Neutrophil (primary cell): Measurements from ENCODE around the gene ZNF121.
"Not testable (repeated sequence)": the region's sequence is repeated elsewhere in the genome, so short reads cannot be mapped to it uniquely, and the experiment has no call there.

Experiments
- H3K27ac ChIP-seq: fragments of 200-600 bp; sonication (generic); 2 replicates; pipeline ENCODE4 v1.5.1; 2016; ENCODE audit warnings: mild to moderate bottlenecking, moderate library complexity
- H3K27me3 ChIP-seq: fragments of 200-600 bp; sonication (generic); 2 replicates; pipeline ENCODE4 v1.6.0; 2016; ENCODE audit warnings: mild to moderate bottlenecking
- H3K36me3 ChIP-seq: fragments of 200-600 bp; sonication (generic); 2 replicates; pipeline ENCODE4 v1.5.1; 2017
- H3K4me1 ChIP-seq, 2 experiments: fragments of 200-600 bp in 1 of 2; sonication (generic) in 1 of 2; 1 replicate in 1 of 2; 2 replicates in 1 of 2; pipeline versions ENCODE4 v1.5.1 to v1.6.1; 2013 to 2016; ENCODE audit warnings: low read depth in 1 of 2, low read length in 1 of 2, mild to moderate bottlenecking in 1 of 2, moderate library complexity in 1 of 2; ENCODE audit not compliant: control insufficient read depth in 1 of 2, insufficient read depth in 1 of 2
- H3K4me3 ChIP-seq, 2 experiments: fragments of 200-600 bp in 1 of 2; sonication (generic) in 1 of 2; 1 replicate in 1 of 2; 2 replicates in 1 of 2; pipeline ENCODE4 v1.5.1; 2013 to 2016; ENCODE audit warnings: low read depth in 1 of 2, low read length in 1 of 2, mild to moderate bottlenecking in 1 of 2, moderate library complexity in 1 of 2
- H3K9me3 ChIP-seq: fragments of 200-600 bp; sonication (generic); 2 replicates; pipeline ENCODE4 v1.5.1; 2016
- CTCF ChIP-seq: fragments of 200-600 bp; sonication (generic); IDR thresholded peaks from 2 replicates; pipeline ENCODE4 v1.5.1; 2016; ENCODE audit warnings: antibody characterized with exemption

Gene ZNF121

GRCh38 chr19:9547870-9548269, 36.4 kb downstream of the ZNF121 start:
- no peaks in the 10 kb centered on the region for H3K36me3 ChIP-seq
- TF ChIP-seq CTCF = no peak
- H3K9me3 ChIP-seq = peaks cover 17% of the 10 kb centered on the region
- no peaks in the 10 kb centered on the region for H3K27me3 ChIP-seq
- no peak overlapping the region for H3K27ac ChIP-seq
- no peaks in the 10 kb centered on the region for H3K4me1 ChIP-seq
- H3K4me3 ChIP-seq = no peak overlapping the region

- H3K36me3 ChIP-seq, H3K4me1 ChIP-seq, H3K9me3 ChIP-seq, H3K27me3 ChIP-seq, H3K4me3 ChIP-seq, H3K27ac ChIP-seq: not testable (repeated sequence)
Measured at GRCh38 chr19:9541281-9541680, 43.0 kb downstream of the ZNF121 start.

GRCh38 chr19:9539921-9540320, 44.4 kb downstream of the ZNF121 start:
- not testable (repeated sequence) for H3K4me3 ChIP-seq, H3K9me3 ChIP-seq, H3K27ac ChIP-seq, H3K27me3 ChIP-seq, H3K4me1 ChIP-seq
- peaks cover 13% of the 10 kb centered on the region for H3K36me3 ChIP-seq

GRCh38 chr19:9539201-9539600, 45.1 kb downstream of the ZNF121 start:
- H3K27me3 ChIP-seq, H3K4me1 ChIP-seq, H3K9me3 ChIP-seq: not testable (repeated sequence)
- H3K36me3 ChIP-seq = peaks cover 20% of the 10 kb centered on the region
- H3K4me3 ChIP-seq = peak overlapping the region; percentile 72 to 92
- H3K27ac ChIP-seq = peak overlapping the region; percentile 91

GRCh38 chr19:9538183-9539058, 45.9 kb downstream of the ZNF121 start, which contains the start of gene ZNF426:
Gene ZNF426, minus strand, starts transcription at chr19:9538645. Its CDS starts 2,413 bp downstream, at chr19:9536232.
- Histone ChIP-seq H3K27me3 (no peaks in the 10 kb centered on the region), H3K9me3 (no peaks in the 10 kb centered on the region), H3K36me3 (peaks cover 28% of the 10 kb centered on the region), H3K4me1 (peaks cover 6 to 9% of the 10 kb centered on the region in 2 experiments), H3K27ac (peak within 1 kb of the TSS; percentile 91), H3K4me3 (peak within 1 kb of the TSS; percentile 72 to 92)
- no peak for TF ChIP-seq CTCF

- H3K4me1 ChIP-seq = peaks cover 6 to 9% of the 10 kb centered on the region in 2 experiments
- TF ChIP-seq CTCF = no peak
- H3K36me3 ChIP-seq = peaks cover 53% of the 10 kb centered on the region
- no peak overlapping the region for H3K27ac ChIP-seq
- H3K9me3 ChIP-seq = peaks cover 8% of the 10 kb centered on the region
- H3K27me3 ChIP-seq = no peaks in the 10 kb centered on the region
- no peak overlapping the region for H3K4me3 ChIP-seq
Measured at GRCh38 chr19:9535934-9536333, 48.4 kb downstream of the ZNF121 start.

GRCh38 chr19:9531933-9532332, 52.4 kb downstream of the ZNF121 start:
- Histone ChIP-seq H3K27ac (no peak overlapping the region), H3K4me3 (no peak overlapping the region), H3K9me3 (peaks cover 46% of the 10 kb centered on the region), H3K36me3 (peaks cover 78% of the 10 kb centered on the region), H3K4me1 (no peaks in the 10 kb centered on the region), H3K27me3 (no peaks in the 10 kb centered on the region)
- TF ChIP-seq CTCF = no peak
